Measurements from ENCODE around the gene PHF23. TPM values are rescaled to one million over a fixed set of nuclear protein-coding genes. Genes with fewer than 3 reads are reported as not detected.

The PHF23 gene
- total and polyA plus RNA-seq, 11 donors, result 13.7 to 36.7 (median 23.0) TPM

- Histone ChIP-seq H3K27ac (peak overlapping the region; percentile 84 to 99 (median 96)), H3K4me1 (peaks cover 4 to 49% (median 21%) of the 10 kb centered on the region in 12 donors), H3K4me3 (peak overlapping the region in 11 of 12 donors; percentile 19 to 76 (median 65)), H3K27me3 (peaks cover 0 to 24% (median 3%) of the 10 kb centered on the region in 9 donors), H3K36me3 (peaks cover 0 to 46% (median 13%) of the 10 kb centered on the region in 9 donors), H3K9me3 (no peaks in the 10 kb centered on the region)
- ATAC-seq, result no peak
- DNase-seq, result no peak
- intact Hi-C loops (cut with DNase I), result loop anchor here in 5 of 10 donors (1.0 to 10.0 kb wide), 3 partner anchors 9 to 64 kb away; no protein-coding TSS in a partner anchor
- TF ChIP-seq CTCF (IDR thresholded peaks at IDR 0.05) (no peak), POLR2A (IDR thresholded peaks at IDR 0.05) (no peak)
- 63 to 71% (median 67%) methylated on average over 17 to 18 of the region's 18 CpGs for WGBS, 4 donors
Observed at GRCh38 chr17:7283471-7284216, 44.4 kb upstream of the PHF23 start.

- no peaks in the 10 kb centered on the region for H3K9me3 ChIP-seq
- ATAC-seq (no peak), DNase-seq (no peak)
- peaks cover 0 to 24% (median 3%) of the 10 kb centered on the region in 9 donors for H3K27me3 ChIP-seq
- peaks cover 0 to 43% (median 13%) of the 10 kb centered on the region in 9 donors for H3K36me3 ChIP-seq
- intact Hi-C loops (cut with DNase I), result loop anchor here in 5 of 10 donors (1.0 to 10.0 kb wide), 3 partner anchors 9 to 64 kb away; no protein-coding TSS in a partner anchor
- peaks cover 4 to 49% (median 21%) of the 10 kb centered on the region in 12 donors for H3K4me1 ChIP-seq
- peak overlapping the region; percentile 84 to 99 (median 96) for H3K27ac ChIP-seq
- peak overlapping the region; percentile 19 to 76 (median 64) for H3K4me3 ChIP-seq
- TF ChIP-seq POLR2A (IDR thresholded peaks at IDR 0.05), result no peak
- TF ChIP-seq CTCF (IDR thresholded peaks at IDR 0.05), result peak in 1 of 12 donors; percentile 8
- WGBS, 4 donors, result 33 to 40% (median 34%) methylated on average over 6 of the region's 6 CpGs
Observed at GRCh38 chr17:7282752-7283321, 43.6 kb upstream of the PHF23 start.

GRCh38 chr17:7281953-7282751, 42.9 kb upstream of the PHF23 start:
- peak; percentile 84 to 89 (median 86) for DNase-seq
- peak overlapping the region; percentile 84 to 99 (median 96) for H3K27ac ChIP-seq
- intact Hi-C loops (cut with DNase I), result loop anchor here in 8 of 10 donors (1.0 to 10.0 kb wide), 6 partner anchors 14 to 65 kb away; partner anchors contain the start of gene ELP5 (in 1 of the 8)
- H3K9me3 ChIP-seq, result no peaks in the 10 kb centered on the region
- peaks cover 0 to 37% (median 8%) of the 10 kb centered on the region in 9 donors for H3K36me3 ChIP-seq
- peak overlapping the region; percentile 19 to 76 (median 64) for H3K4me3 ChIP-seq
- 0 to 7% (median 2%) methylated on average over 21 to 43 of the region's 43 CpGs for WGBS, 4 donors
- peaks cover 4 to 49% (median 21%) of the 10 kb centered on the region in 12 donors for H3K4me1 ChIP-seq
- peak; percentile 61 to 68 (median 66) for ATAC-seq
- peaks cover 0 to 24% (median 3%) of the 10 kb centered on the region in 9 donors for H3K27me3 ChIP-seq
- TF ChIP-seq CTCF (IDR thresholded peaks at IDR 0.05) (no peak), POLR2A (IDR thresholded peaks at IDR 0.05) (peak in 1 of 2 donors; percentile 9)
